Hepatocyte (in vitro differentiated cells): ENCODE measurements around the gene CMSS1. TPM values are rescaled to one million over a fixed set of nuclear protein-coding genes. Genes with fewer than 3 reads are reported as not detected.

Experiments used
- DNase-seq: peaks from one replicate; pipeline ENCODE4 v3.0.0-alpha.2; 2016; ENCODE audit warnings: low spot score
- H2AFZ ChIP-seq: fragments of 200-600 bp; sonication (generic); 2 replicates; pipeline ENCODE4 v1.6.0; 2016; ENCODE audit warnings: antibody characterized with exemption, mild to moderate bottlenecking
- H3K27ac ChIP-seq: fragments of 200-600 bp; sonication (generic); 2 replicates; pipeline ENCODE4 v1.5.1; 2016; ENCODE audit warnings: mild to moderate bottlenecking
- H3K27me3 ChIP-seq: fragments of 200-600 bp; sonication (generic); 2 replicates; pipeline ENCODE4 v1.6.1; 2016
- H3K36me3 ChIP-seq: fragments of 200-600 bp; sonication (generic); replicated peaks from 2 replicates; pipeline ENCODE4 v1.5.1; 2016; ENCODE audit warnings: low read depth; ENCODE audit not compliant: insufficient read depth
- H3K4me1 ChIP-seq: fragments of 200-600 bp; sonication (generic); 2 replicates; pipeline ENCODE4 v1.5.1; 2016; ENCODE audit warnings: mild to moderate bottlenecking, moderate library complexity; ENCODE audit not compliant: insufficient read depth
- H3K4me2 ChIP-seq: fragments of 200-600 bp; sonication (generic); 2 replicates; pipeline ENCODE4 v1.6.0; 2016
- H3K4me3 ChIP-seq: fragments of 200-600 bp; sonication (generic); 2 replicates; pipeline ENCODE4 v1.5.1; 2016; ENCODE audit warnings: mild to moderate bottlenecking
- H3K79me2 ChIP-seq: fragments of 200-600 bp; sonication (generic); 2 replicates; pipeline ENCODE4 v1.6.0; 2017; ENCODE audit warnings: mild to moderate bottlenecking
- H3K9me2 ChIP-seq: fragments of 200-600 bp; sonication (generic); replicated peaks from 2 replicates; pipeline ENCODE4 v1.6.0; 2017; ENCODE audit warnings: mild to moderate bottlenecking; ENCODE audit not compliant: insufficient read depth
- H3K9me3 ChIP-seq: fragments of 200-600 bp; sonication (generic); 2 replicates; pipeline ENCODE4 v1.5.1; 2016; ENCODE audit warnings: low read depth, mild to moderate bottlenecking
- H4K20me1 ChIP-seq: fragments of 200-600 bp; sonication (generic); 2 replicates; pipeline ENCODE4 v1.6.0; 2016; ENCODE audit warnings: mild to moderate bottlenecking; ENCODE audit not compliant: insufficient read depth, poor library complexity, severe bottlenecking
- CTCF ChIP-seq: fragments of 200-600 bp; sonication (generic); IDR thresholded peaks from 2 replicates; pipeline ENCODE4 v1.5.1; 2016; ENCODE audit warnings: antibody characterized with exemption, mild to moderate bottlenecking; ENCODE audit not compliant: poor library complexity
- EZH2 ChIP-seq: fragments of 200-600 bp; sonication (generic); IDR thresholded peaks from 2 replicates; pipeline ENCODE4 v1.6.1; 2016; ENCODE audit warnings: antibody characterized with exemption, mild to moderate bottlenecking, borderline replicate concordance
- EZH2phosphoT487 ChIP-seq: fragments of 200-600 bp; sonication (generic); IDR thresholded peaks from one replicate; pipeline ENCODE4 v1.6.1; 2018; ENCODE audit warnings: antibody characterized with exemption, mild to moderate bottlenecking, low read depth, moderate library complexity; ENCODE audit not compliant: unreplicated experiment, severe bottlenecking
- WGBS: methylation state at CpG from one replicate; pipeline ENCODE4 v1.1.6; 2016; ENCODE audit warnings: low lambda C conversion rate; ENCODE audit errors: missing lambda C conversion rate; 5-methylcytosine and 5-hydroxymethylcytosine counted together
- polyA plus RNA-seq: library from polyadenylated mRNA; unstranded; fragments of >200 nt; fragmentation: Nextera tagmentation; extraction: Ambion mirVana; gene quantifications from 2 replicates; pipeline ENCODE4 v1.2.1, GENCODE V29; 2016
- total RNA-seq: library from RNA; depleted of rRNA; stranded (reverse); fragments of >200 nt; gene quantifications from 2 replicates; pipeline ENCODE4 v1.2.3, GENCODE V29; 2014

The CMSS1 gene
- total and polyA plus RNA-seq, 2 experiments from 2014 or later = 11.8 to 17.0 TPM

GRCh38 chr3:100209948-100210771 is 392.5 kb downstream of the CMSS1 start:
- H2AFZ ChIP-seq = no peak overlapping the region

GRCh38 chr3:100210772-100211135 is 393.1 kb downstream of the CMSS1 start:
- no peak overlapping the region for H2AFZ ChIP-seq
- H3K9me2 ChIP-seq = no peaks in the 10 kb centered on the region
- 25% methylated on average over 3 of the region's 3 CpGs for WGBS
- peak; percentile 58 for DNase-seq
- H3K36me3 ChIP-seq = no peaks in the 10 kb centered on the region
- H3K4me2 ChIP-seq = peak overlapping the region; percentile 38
- peaks cover 13% of the 10 kb centered on the region for H3K4me1 ChIP-seq
- TF ChIP-seq CTCF = no peak
- TF ChIP-seq EZH2phosphoT487 = no peak
- TF ChIP-seq EZH2 = no peak
- H3K27me3 ChIP-seq = no peaks in the 10 kb centered on the region
- no peaks in the 10 kb centered on the region for H3K79me2 ChIP-seq
- no peak overlapping the region for H3K4me3 ChIP-seq
- peak overlapping the region; percentile 86 for H3K27ac ChIP-seq
- no peaks in the 10 kb centered on the region for H4K20me1 ChIP-seq
- no peaks in the 10 kb centered on the region for H3K9me3 ChIP-seq

More at GRCh38 chr3:100209948-100210771, 392.5 kb downstream of the CMSS1 start:
- no peaks in the 10 kb centered on the region for H3K79me2 ChIP-seq
- H3K36me3 ChIP-seq = no peaks in the 10 kb centered on the region
- H3K4me3 ChIP-seq = no peak overlapping the region
- no peaks in the 10 kb centered on the region for H3K9me2 ChIP-seq
- no peaks in the 10 kb centered on the region for H3K27me3 ChIP-seq
- peak overlapping the region; percentile 38 for H3K4me2 ChIP-seq
- no peaks in the 10 kb centered on the region for H4K20me1 ChIP-seq
- H3K27ac ChIP-seq = peak overlapping the region; percentile 86
- no peak for TF ChIP-seq EZH2phosphoT487
- no peak for TF ChIP-seq EZH2
- no peak for TF ChIP-seq CTCF
- WGBS = 82% methylated on average over 2 of the region's 2 CpGs
- no peaks in the 10 kb centered on the region for H3K9me3 ChIP-seq
- peaks cover 13% of the 10 kb centered on the region for H3K4me1 ChIP-seq
- DNase-seq = no peak

- TF ChIP-seq EZH2 (no peak), CTCF (no peak), EZH2phosphoT487 (no peak)
- H3K79me2 ChIP-seq = no peaks in the 10 kb centered on the region
Observed at GRCh38 chr3:100213891-100214573, 396.4 kb downstream of the CMSS1 start.

More at GRCh38 chr3:100213891-100214573, 396.4 kb downstream of the CMSS1 start:
- 92% methylated on average over 7 of the region's 7 CpGs for WGBS
- H3K4me3 ChIP-seq = no peak overlapping the region
- no peaks in the 10 kb centered on the region for H3K27me3 ChIP-seq
- no peak overlapping the region for H3K27ac ChIP-seq
- H3K4me1 ChIP-seq = peaks cover 13% of the 10 kb centered on the region
- H3K36me3 ChIP-seq = no peaks in the 10 kb centered on the region
- H2AFZ ChIP-seq = no peak overlapping the region
- H3K9me2 ChIP-seq = no peaks in the 10 kb centered on the region
- no peaks in the 10 kb centered on the region for H4K20me1 ChIP-seq
- no peak overlapping the region for H3K4me2 ChIP-seq
- DNase-seq = no peak
- H3K9me3 ChIP-seq = no peaks in the 10 kb centered on the region
